SK-N-SH (cell line): ENCODE measurements around the gene TOR2A. TPM values are rescaled to one million over a fixed set of nuclear protein-coding genes. Genes with fewer than 3 reads are reported as not detected.
A peak's percentile ranks its signal among the peaks of the same experiment; 100 is the strongest.

ENCODE experiments used
- CTCF ChIA-PET: fragments of 300-600, 350-600 bp; formaldehyde crosslinking; extraction: SDS; loops from one replicate; lab custom pipeline; 2021; lab: Yijun Ruan, JAX
- POLR2A ChIA-PET: fragments of 350-600 bp; sonication (Branson Sonifier 250); formaldehyde crosslinking; extraction: SDS; loops from one replicate; lab custom pipeline; 2020; ENCODE audit warnings: antibody characterized with exemption, inconsistent platforms; lab: Yijun Ruan, JAX
- DNase-seq: peaks from one replicate; pipeline ENCODE4 v3.0.0; 2012
- H2AFZ ChIP-seq: fragments of 200-600 bp; sonication (generic); 2 replicates; pipeline ENCODE4 v1.8.1; 2016; ENCODE audit warnings: antibody characterized with exemption, mild to moderate bottlenecking, low read depth
- H3F3A ChIP-seq: fragments of 200-600 bp; sonication (generic); replicated peaks from 2 replicates; pipeline ENCODE3; 2016; ENCODE audit warnings: antibody characterized with exemption, mild to moderate bottlenecking; ENCODE audit not compliant: insufficient read depth
- H3K27ac ChIP-seq, 2 experiments: fragments of 200-500 bp in 1 of 2; fragments of 200-600 bp in 1 of 2; sonication (Bioruptor generic) in 1 of 2; sonication (generic), shearing (Covaris generic) in 1 of 2; 2 replicates each; pipeline versions ENCODE4 v1.5.1 to v1.6.1; 2014 to 2016; ENCODE audit warnings: low read depth in 2 of 2, inconsistent platforms in 1 of 2, low read length in 1 of 2, mild to moderate bottlenecking in 1 of 2, mixed read lengths in 1 of 2
- H3K27me3 ChIP-seq: fragments of 200-600 bp; sonication (generic), shearing (Covaris generic); 2 replicates; pipeline ENCODE4 v1.6.1; 2016; ENCODE audit warnings: mixed run types; ENCODE audit not compliant: insufficient read depth
- H3K36me3 ChIP-seq, 2 experiments: fragments of 200-500 bp in 1 of 2; fragments of 200-600 bp in 1 of 2; sonication (Bioruptor generic) in 1 of 2; sonication (generic) in 1 of 2; replicated peaks in 1 of 2; 2 replicates each; pipeline versions ENCODE3 to v1.5.1; 2014 to 2016; ENCODE audit warnings: low read length in 1 of 2, mild to moderate bottlenecking in 1 of 2; ENCODE audit not compliant: insufficient read depth in 2 of 2, control insufficient read depth in 1 of 2
- H3K4me1 ChIP-seq, 2 experiments: fragments of 200-500 bp in 1 of 2; fragments of 200-600 bp in 1 of 2; sonication (Bioruptor generic) in 1 of 2; sonication (generic), shearing (Covaris generic) in 1 of 2; 2 replicates each; pipeline versions ENCODE4 v1.5.1 to v1.6.1; 2014 to 2016; ENCODE audit warnings: low read depth in 1 of 2, low read length in 1 of 2, mixed run types in 1 of 2; ENCODE audit not compliant: insufficient read depth in 2 of 2, control insufficient read depth in 1 of 2
- H3K4me2 ChIP-seq: fragments of 200-600 bp; sonication (generic), shearing (Covaris generic); 2 replicates; pipeline ENCODE4 v1.6.1; 2017; ENCODE audit warnings: mixed run types
- H3K4me3 ChIP-seq, 2 experiments: fragments of 200-500 bp in 1 of 2; fragments of 200-600 bp in 1 of 2; sonication (Bioruptor generic) in 1 of 2; sonication (generic), shearing (Covaris generic) in 1 of 2; 2 replicates each; pipeline versions ENCODE4 v1.5.1 to v1.8.1; 2014 to 2016; ENCODE audit warnings: low read depth in 2 of 2, inconsistent platforms in 1 of 2, low read length in 1 of 2, mild to moderate bottlenecking in 1 of 2, mixed read lengths in 1 of 2, moderate library complexity in 1 of 2
- H3K79me2 ChIP-seq: fragments of 200-600 bp; sonication (generic); 2 replicates; pipeline ENCODE4 v1.8.1; 2017; ENCODE audit warnings: mild to moderate bottlenecking; ENCODE audit not compliant: insufficient read depth
- H3K9ac ChIP-seq: fragments of 200-600 bp; sonication (generic); 2 replicates; pipeline ENCODE4 v1.6.1; 2017; ENCODE audit warnings: mixed run types
- H3K9me2 ChIP-seq: fragments of 200-600 bp; sonication (generic); 2 replicates; pipeline ENCODE4 v1.6.1; 2017; ENCODE audit warnings: mixed run types
- H3K9me3 ChIP-seq: fragments of 200-600 bp; sonication (generic); 2 replicates; pipeline ENCODE4 v1.6.1; 2017; ENCODE audit warnings: mixed run types, mild to moderate bottlenecking, moderate library complexity
- H4K20me1 ChIP-seq: fragments of 200-600 bp; sonication (generic); 2 replicates; pipeline ENCODE4 v1.6.1; 2017; ENCODE audit warnings: mild to moderate bottlenecking, mixed run types; ENCODE audit not compliant: insufficient read depth
- CHD2 ChIP-seq: fragments of 150-350 bp; IDR thresholded peaks from 2 replicates; pipeline ENCODE4 v1.6.1; 2018; ENCODE audit warnings: low read length; ENCODE audit not compliant: partially characterized antibody
- CTCF ChIP-seq: fragments of 200-600 bp; sonication (generic); IDR thresholded peaks from 2 replicates; pipeline ENCODE4 v1.6.1; 2017; ENCODE audit warnings: antibody characterized with exemption, mild to moderate bottlenecking, moderate library complexity
- ELF1 ChIP-seq: IDR thresholded peaks from 2 replicates; pipeline ENCODE4 v1.4.0; 2012
- EZH2phosphoT487 ChIP-seq: fragments of 200-600 bp; sonication (generic); IDR thresholded peaks from 2 replicates; pipeline ENCODE4 v1.6.1; 2017; ENCODE audit warnings: low read depth, mixed run types, mild to moderate bottlenecking, antibody characterized with exemption, moderate library complexity, borderline replicate concordance
- FOXM1 ChIP-seq: IDR thresholded peaks from 2 replicates; pipeline ENCODE4 v1.4.0; 2012; ENCODE audit warnings: low read depth, mild to moderate bottlenecking
- MAX ChIP-seq: IDR thresholded peaks from 2 replicates; pipeline ENCODE4 v1.4.0; 2012; ENCODE audit warnings: low read depth
- MEF2A ChIP-seq: IDR thresholded peaks from 2 replicates; pipeline ENCODE4 v1.4.0; 2012; ENCODE audit warnings: low read depth, borderline replicate concordance
- NRF1 ChIP-seq: IDR thresholded peaks from 2 replicates; pipeline ENCODE4 v1.6.1; 2012; ENCODE audit warnings: low read depth, mild to moderate bottlenecking, low read length
- PBX3 ChIP-seq: IDR thresholded peaks from 2 replicates; pipeline ENCODE4; 2012
- POLR2AphosphoS5 ChIP-seq: IDR thresholded peaks from 2 replicates; pipeline ENCODE4 v1.6.1; 2012; ENCODE audit warnings: low read depth, low read length
- RAD21 ChIP-seq: IDR thresholded peaks from 2 replicates; pipeline ENCODE4 v1.6.1; 2012; ENCODE audit warnings: mild to moderate bottlenecking, low read length
- REST ChIP-seq: IDR thresholded peaks from 2 replicates; pipeline ENCODE4 v1.6.1; 2012; ENCODE audit warnings: mild to moderate bottlenecking, low read depth, low read length, moderate library complexity
- RFX5 ChIP-seq: IDR thresholded peaks from 2 replicates; pipeline ENCODE4 v1.6.1; 2012; ENCODE audit warnings: mild to moderate bottlenecking, improper control_type of control experiment, low read length
- RXRA ChIP-seq: IDR thresholded peaks from 2 replicates; pipeline ENCODE4 v1.4.0; 2012; ENCODE audit warnings: low read depth, mild to moderate bottlenecking, borderline replicate concordance
- SMC3 ChIP-seq: IDR thresholded peaks from 2 replicates; pipeline ENCODE4 v1.6.1; 2012; ENCODE audit warnings: low read depth, low read length, improper control_type of control experiment
- TCF12 ChIP-seq: IDR thresholded peaks from 2 replicates; pipeline ENCODE4 v1.4.0; 2012
- TEAD4 ChIP-seq: IDR thresholded peaks from 2 replicates; pipeline ENCODE4 v1.4.0; 2012; ENCODE audit warnings: mild to moderate bottlenecking, borderline replicate concordance; ENCODE audit not compliant: insufficient read depth
- USF1 ChIP-seq: IDR thresholded peaks from 2 replicates; pipeline ENCODE4 v1.4.0; 2012; ENCODE audit warnings: low read depth, borderline replicate concordance
- USF2 ChIP-seq: fragments of 150-350 bp; IDR thresholded peaks from 2 replicates; pipeline ENCODE4 v1.6.1; 2017; ENCODE audit warnings: antibody characterized with exemption, low read length, low read depth, borderline replicate concordance
- ZBTB33 ChIP-seq: IDR thresholded peaks from 2 replicates; pipeline ENCODE4 v1.4.0; 2012; ENCODE audit warnings: low read depth, borderline replicate concordance
- WGBS: methylation state at CpG from one replicate; pipeline ENCODE4 v1.1.6; 2017; ENCODE audit warnings: low lambda C conversion rate; 5-methylcytosine and 5-hydroxymethylcytosine counted together
- polyA plus RNA-seq, 3 experiments: library from polyadenylated mRNA; depleted of rRNA; stranded (reverse); fragments of >200 nt; gene quantifications; 2 replicates each; pipeline ENCODE4 v1.2.3, GENCODE V29; 2012

The TOR2A gene
- polyA plus RNA-seq, 1 of the 3 experiments (the other 2 are of a cell fraction): 17.2 TPM

- TF ChIP-seq RAD21 (no peak), NRF1 (no peak), RXRA (no peak), RFX5 (peak; percentile 76), CHD2 (peak; percentile 26)
These were observed 36.0 kb downstream of the TOR2A start (continued) for GRCh38 chr9:127698985-127699670.

- H3K9ac ChIP-seq: no peak overlapping the region
- POLR2A ChIA-PET: no interaction called here
- H3K36me3 ChIP-seq: no peaks in the 10 kb centered on the region
- peaks cover 0 to 14% of the 10 kb centered on the region in 2 experiments; a peak in 1 of 4 replicates for H3K4me1 ChIP-seq
- H2AFZ ChIP-seq: no peak overlapping the region
- H4K20me1 ChIP-seq: no peaks in the 10 kb centered on the region
- no peaks in the 10 kb centered on the region for H3K79me2 ChIP-seq
- no peak for DNase-seq
- H3F3A ChIP-seq: peaks cover 14% of the 10 kb centered on the region
- 94% methylated on average over 5 of the region's 5 CpGs for WGBS
- no peak overlapping the region for H3K27ac ChIP-seq
- no peaks in the 10 kb centered on the region for H3K27me3 ChIP-seq
- no peak overlapping the region for H3K4me2 ChIP-seq
- CTCF ChIA-PET: interaction anchor here (1.9 kb wide), 1 partner anchor 12 kb away, joined by 4 read pairs; no protein-coding TSS in a partner anchor
- no peak overlapping the region for H3K4me3 ChIP-seq
- H3K9me2 ChIP-seq: no peaks in the 10 kb centered on the region
- H3K9me3 ChIP-seq: no peaks in the 10 kb centered on the region
- no peak for TF ChIP-seq RXRA
- no peak for TF ChIP-seq ELF1
- no peak for TF ChIP-seq MEF2A
- TF ChIP-seq CTCF: no peak
- TF ChIP-seq FOXM1: no peak
- no peak for TF ChIP-seq TEAD4
- no peak for TF ChIP-seq TCF12
- TF ChIP-seq POLR2AphosphoS5: no peak
- TF ChIP-seq EZH2phosphoT487: no peak
- no peak for TF ChIP-seq MAX
- TF ChIP-seq USF1: no peak
- TF ChIP-seq REST: no peak
- TF ChIP-seq PBX3: no peak
- TF ChIP-seq CHD2: no peak
- TF ChIP-seq RFX5: no peak
- TF ChIP-seq ZBTB33: no peak
- no peak for TF ChIP-seq SMC3
- no peak for TF ChIP-seq USF2
These were observed 36.7 kb downstream of the TOR2A start for GRCh38 chr9:127698386-127698785.
